Fibroblast of peridontal ligament (primary cell): Measurements from ENCODE around the gene GNG7.
"Not testable (repeated sequence)": the region's sequence is repeated elsewhere in the genome, so short reads cannot be mapped to it uniquely, and the experiment has no call there.

ENCODE experiments used
- DNase-seq: peaks from one replicate; pipeline ENCODE4 v3.0.0-alpha.2; 2010; ENCODE audit errors: extremely low read depth

The GNG7 gene

DNA sequence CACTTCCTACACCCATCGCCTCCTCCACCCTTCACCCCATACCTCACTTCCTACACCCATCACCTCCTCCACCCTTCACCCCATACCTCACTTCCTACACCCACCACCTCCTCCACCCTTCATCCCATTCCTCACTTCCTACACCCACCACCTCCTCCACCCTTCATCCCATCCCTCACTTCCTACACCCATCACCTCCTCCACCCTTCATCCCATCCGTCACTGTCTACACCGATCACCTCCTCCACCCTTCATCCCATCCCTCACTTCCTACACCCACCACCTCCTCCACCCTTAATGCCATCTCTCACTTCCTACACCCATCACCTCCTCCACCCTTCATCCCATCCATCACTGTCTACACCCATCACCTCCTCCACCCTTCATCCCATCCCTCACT lies 10.7 kb upstream of the GNG7 start:
- not testable (repeated sequence) for DNase-seq

DNA sequence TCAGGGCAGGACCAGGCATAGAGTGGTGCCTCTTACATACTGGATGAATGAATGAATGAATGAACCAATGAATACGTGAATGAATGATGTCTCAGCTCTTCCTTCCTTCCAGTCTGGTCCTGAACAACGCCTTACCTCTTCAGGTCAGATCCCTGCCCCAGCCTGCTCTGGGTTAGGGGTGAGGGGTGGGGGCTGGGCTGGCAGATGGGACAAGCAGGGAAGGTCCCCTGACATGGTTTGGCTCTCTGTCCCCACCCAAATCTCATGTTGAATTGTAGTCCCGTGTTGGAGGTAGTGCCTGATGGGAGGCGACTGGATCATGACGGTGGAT lies 9.3 kb upstream of the GNG7 start:
- DNase-seq, result no peak

DNA sequence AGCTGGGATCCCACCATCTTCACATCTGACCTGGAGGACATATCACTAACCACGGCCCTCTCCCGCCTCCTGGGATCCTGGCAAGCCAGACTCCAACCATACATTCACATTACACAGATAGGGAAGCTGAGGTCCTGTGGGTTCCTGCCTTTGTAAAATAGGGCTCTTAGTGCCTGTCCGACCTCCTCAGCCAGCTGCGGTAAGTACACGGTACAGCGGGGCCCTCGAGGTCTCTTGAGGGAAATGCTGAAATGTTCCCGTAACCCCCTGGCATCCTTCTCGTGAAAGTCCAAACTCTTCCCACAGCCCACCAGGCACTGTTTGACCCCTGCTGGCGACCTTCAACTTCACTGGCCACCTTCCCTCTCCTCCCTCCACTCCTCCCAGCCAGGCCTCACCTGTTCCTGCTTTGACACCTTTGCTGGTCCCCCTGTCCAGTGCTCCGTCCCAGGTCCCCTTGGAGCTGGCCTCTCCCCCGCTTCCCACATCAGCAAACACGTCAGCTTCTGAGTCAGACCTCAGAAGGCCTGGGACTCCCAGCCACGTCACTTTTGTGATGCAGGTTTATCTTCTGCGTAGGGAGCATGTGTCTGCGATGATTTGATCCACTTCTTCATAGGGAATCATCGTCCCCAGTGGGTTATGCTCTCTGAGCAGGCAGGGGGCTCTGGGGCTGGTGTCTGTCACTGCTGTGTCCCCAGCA lies 8.8 kb upstream of the GNG7 start:
- peak; percentile 68 for DNase-seq

DNA sequence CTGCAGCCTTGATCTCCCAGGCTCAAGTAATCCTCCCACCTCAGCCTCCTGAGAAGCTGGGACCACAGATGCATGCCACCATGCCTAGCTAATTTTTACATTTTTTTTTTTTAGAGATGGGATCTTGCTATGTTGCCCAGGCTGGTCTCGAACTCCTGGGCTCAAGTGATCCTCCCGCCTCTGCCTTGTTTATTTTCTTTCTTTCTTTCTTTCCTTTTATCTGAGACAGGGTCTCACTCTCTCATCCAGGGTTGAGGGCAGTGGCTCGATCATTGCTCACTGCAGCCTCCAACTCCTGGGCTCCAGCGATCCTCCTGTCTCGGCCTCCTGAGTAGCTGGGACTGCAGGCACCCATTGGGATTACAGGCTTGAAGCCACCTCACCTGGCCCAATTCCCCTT lies 3.8 kb upstream of the GNG7 start:
- DNase-seq, result no peak

DNA sequence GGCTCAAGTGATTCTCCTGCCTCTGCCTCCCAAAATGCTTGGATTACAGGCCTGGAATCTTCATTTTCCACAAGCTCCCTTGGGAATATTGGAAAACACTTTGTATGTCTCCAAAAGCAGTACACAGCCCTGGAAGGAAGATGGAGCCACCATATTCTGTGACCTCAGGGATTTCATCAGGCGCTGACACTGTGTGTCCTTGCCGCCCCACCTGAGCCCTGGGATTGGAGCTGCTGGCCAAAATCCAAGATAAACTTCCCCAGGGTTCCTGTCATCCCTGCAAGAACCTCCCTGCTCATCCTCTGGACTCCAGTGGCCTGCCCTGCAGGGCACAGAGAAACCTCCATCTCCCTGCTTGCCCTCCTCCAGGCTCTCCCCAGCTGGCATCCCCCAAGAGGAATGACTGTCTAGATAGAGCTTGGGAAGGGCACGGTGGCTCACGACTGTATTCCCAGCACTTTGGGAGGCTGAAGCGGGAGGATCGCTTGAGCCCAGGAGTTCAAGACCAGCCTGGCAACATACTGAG lies 1.3 kb upstream of the GNG7 start:
- DNase-seq, result no peak

DNA sequence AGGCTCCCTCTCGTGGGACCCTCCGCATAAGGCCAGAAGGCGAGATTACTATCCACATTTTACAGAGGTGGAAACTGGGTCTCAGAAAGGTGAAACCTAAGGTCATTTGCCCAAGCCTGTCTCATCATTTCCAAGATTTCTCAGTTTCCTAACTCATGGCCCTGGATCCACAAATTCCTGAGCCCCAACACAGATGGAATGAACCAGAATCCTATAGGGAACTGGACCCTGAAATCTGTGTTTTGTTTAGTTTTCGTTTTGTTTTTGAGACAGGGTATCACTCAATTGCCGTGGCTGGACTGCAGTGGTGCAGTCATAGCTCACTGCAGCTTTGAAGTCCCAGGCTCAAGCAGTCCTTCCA lies 563 bp upstream of the GNG7 start:
- no peak for DNase-seq

GRCh38 chr19:2701361-2702169 lies 929 bp downstream of the GNG7 start:
- no peak for DNase-seq

- DNase-seq, result no peak
These were observed 1.7 kb downstream of the GNG7 start for GRCh38 chr19:2700660-2701360.

DNA sequence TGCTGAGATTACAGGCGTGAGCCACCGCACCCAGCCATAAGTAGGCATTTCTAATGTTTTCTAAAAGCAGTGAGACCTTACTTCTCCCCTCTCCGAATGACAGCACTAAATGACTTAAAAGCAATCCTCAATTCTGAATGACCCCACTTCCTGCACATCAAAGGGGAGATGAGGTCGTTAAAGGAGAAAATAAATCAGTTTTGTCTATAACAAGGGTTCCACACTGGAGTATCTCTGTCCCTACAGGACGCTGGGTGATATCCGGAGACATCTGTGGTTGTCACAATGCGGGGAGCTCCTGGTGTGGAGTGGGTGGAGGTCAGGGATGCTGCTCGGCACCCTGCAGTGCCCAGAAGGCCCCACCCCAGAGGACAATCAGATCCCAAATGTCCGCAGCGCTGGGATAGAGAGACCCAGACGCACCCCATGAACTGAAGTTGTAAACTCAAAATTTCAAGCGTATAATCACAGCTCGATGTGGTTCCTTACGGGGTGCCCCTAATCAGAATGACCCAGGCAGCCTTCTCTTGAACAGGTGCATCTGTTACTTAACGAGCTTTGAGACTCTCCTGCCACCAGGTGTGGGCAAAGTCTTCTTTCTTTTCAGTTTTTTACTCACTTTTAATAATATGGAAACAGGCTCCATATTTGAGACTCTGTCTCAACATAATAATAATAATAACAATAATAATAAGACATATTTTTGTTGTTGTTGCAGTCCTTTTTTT lies 2.9 kb downstream of the GNG7 start:
- DNase-seq, result no peak

DNA sequence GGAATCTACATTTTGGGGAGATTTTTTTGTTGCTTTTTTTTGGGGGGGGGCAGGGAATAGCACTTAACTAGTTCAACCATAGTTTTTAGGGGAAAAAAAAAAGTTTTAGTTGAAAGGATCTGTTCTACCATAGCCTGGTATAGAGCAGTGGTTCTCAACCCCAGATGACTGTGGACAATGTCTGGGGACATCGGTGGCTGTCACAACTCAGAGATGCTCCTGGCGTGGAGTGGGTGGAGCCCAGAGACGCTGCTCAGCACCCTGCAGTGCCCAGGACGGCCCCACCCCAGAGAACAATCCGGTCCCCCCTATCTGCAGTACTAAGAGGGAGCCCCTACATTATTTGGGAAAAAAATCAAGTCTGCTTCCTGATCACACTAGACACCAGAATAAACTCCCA lies 8.3 kb downstream of the GNG7 start:
- DNase-seq, result no peak

DNA sequence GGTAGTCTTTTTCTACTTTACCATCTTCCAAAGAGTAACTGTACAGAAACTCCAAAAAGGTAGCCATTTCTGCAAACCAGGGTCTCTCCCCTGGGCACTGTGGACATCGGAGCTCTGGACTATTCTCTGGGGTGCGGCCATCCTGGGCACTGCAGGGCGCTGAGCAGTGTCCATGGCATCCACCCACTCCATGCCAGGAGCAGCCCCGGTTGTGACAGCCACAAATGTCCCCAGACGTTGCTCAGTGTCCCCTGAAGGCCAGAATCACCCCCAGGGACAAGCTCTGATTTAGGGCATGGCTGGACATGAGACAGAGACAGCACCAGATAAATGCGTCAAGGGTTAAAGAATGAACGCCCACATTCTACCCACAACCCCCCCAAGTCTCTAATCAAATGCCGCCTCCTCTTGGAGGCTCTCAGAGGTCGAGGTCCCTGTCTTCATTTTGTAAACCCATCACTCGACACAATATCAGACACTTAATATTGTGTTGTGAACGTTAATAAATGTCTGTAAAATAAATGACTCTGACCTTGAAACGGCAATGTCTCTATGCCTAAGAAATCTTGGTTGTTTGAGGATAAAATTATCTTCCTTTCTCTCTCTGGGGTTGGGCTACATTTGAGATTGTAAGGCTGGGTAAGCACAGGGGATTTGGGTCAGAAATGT lies 8.9 kb downstream of the GNG7 start:
- no peak for DNase-seq

- DNase-seq, result no peak
These were observed 10.5 kb downstream of the GNG7 start for GRCh38 chr19:2691951-2692350.

- DNase-seq, result no peak
These were observed 11.6 kb downstream of the GNG7 start for GRCh38 chr19:2690856-2691255.

DNA sequence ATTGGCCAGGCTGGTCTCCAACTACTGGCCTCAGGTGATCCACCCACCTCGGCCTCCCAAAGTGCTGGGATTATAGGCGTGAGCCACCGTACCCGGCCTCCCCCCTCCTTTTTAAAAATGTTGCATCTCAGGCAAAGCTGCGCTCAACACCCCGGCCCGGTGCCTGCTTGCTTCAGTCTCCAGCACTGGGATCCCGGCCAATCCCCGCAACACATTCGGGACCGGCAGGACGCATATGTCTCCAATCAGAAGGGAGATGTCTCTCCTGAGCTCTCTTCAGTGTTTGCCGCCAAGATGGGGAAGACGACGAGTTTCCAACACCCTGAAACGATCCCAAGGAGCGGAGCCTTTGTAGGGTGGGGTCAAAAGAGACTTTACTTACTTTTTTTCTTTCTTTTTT lies 16.1 kb downstream of the GNG7 start:
- no peak for DNase-seq

DNA sequence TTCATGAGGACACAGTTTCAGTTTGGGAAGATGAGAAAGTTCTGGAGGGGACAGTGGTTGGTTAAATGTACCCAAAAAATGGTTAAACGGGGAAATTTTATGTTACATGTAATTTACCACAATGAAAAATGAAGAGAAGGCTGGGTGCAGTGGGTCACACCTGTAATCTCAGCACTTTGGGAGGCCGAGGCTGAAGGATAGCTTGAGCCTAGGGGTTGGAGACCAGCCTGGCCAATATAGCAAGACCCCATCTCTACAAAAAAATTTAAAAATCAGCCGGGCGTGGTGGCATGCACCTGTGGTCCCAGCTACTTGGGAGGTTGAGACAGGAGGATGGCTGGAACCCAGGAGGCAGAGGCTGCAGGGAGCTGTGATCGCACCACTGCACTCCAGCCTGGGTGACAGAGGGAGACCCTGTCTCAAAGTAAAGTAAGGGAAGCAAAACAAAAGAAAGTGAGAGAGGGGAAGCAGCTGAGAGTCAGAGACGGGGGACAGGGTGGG lies 17.2 kb downstream of the GNG7 start:
- DNase-seq, result no peak

- no peak for DNase-seq
These were observed 19.0 kb downstream of the GNG7 start for GRCh38 chr19:2683430-2684003.

DNA sequence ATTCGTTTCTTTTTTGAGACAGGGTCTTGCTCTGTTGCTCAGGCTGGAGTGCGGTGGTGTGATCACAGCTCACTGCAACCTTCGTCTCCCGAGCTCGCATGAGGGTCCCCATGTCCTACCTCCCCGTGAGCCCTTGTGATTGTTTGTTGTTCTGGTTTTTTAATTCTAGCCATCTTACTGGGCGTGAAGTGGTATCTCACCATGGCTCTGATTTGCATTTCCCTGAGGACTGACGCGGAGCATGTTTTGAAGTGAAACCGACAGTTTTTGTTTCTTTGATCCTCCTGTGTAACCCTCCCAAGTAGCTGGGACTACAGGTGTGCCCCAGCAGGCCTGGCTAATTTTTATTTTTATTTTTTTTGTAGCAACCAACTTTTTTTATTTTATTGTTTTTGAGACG lies 21.7 kb downstream of the GNG7 start:
- DNase-seq, result no peak

GRCh38 chr19:2679439-2679838 lies 23.1 kb downstream of the GNG7 start:
- DNase-seq, result no peak

DNA sequence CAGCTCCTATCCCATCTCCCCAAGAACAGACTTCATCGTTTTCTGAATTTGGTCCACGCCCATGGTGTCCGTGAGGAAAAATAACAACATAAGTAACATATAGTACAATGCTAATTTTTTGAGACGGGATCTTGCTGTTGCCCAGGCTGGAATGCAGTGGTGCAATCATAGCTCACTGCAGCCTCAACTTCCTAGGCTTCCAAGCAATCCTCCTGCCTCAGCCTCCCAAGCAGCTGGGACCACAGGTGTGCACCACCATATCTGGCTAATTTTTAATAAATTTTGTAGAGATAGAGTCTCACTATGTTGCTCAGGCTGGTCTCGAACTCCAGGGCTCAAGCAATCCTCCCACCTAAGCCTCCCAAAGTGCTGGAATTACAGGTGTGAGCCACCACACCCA lies 23.5 kb downstream of the GNG7 start:
- not testable (repeated sequence) for DNase-seq

- DNase-seq, result no peak
These were observed 24.3 kb downstream of the GNG7 start for GRCh38 chr19:2678044-2678671.

- DNase-seq, result no peak
These were observed 25.7 kb downstream of the GNG7 start for GRCh38 chr19:2676823-2677222.
